Adrenal gland (tissue), 12 donors: Measurements from ENCODE around the gene SIGLEC7. TPM values are rescaled to one million over a fixed set of nuclear protein-coding genes. Genes with fewer than 3 reads are reported as not detected.

Source experiments
- DNase-seq, 7 donors: peaks; one replicate each; pipeline ENCODE4 v3.0.0-alpha.2; 2019 to 2020
- H3K27ac ChIP-seq, 5 donors: fragments of 200-600 bp; sonication (generic) in 4 of 5; 1 replicate in 3 of 5; 2 replicates in 2 of 5; pipeline versions ENCODE4 v1.5.1 to v1.8.0; 2016 to 2020; ENCODE audit warnings: mild to moderate bottlenecking in 1 of 5
- H3K27me3 ChIP-seq: fragments of 200-600 bp; 2 replicates; pipeline ENCODE4 v1.8.0; 2021
- H3K36me3 ChIP-seq, 2 donors: fragments of 200-600 bp; replicated peaks in 1 of 2; 1 replicate in 1 of 2; 2 replicates in 1 of 2; pipeline versions ENCODE4 v1.5.1 to v1.8.0; 2018 to 2022
- H3K4me1 ChIP-seq, 2 donors: fragments of 200-600 bp; replicated peaks in 1 of 2; 1 replicate in 1 of 2; 2 replicates in 1 of 2; pipeline versions ENCODE4 v1.5.1 to v1.8.0; 2018 to 2021
- H3K4me3 ChIP-seq, 4 donors: fragments of 200-600 bp; sonication (generic) in 3 of 4; one replicate each; pipeline ENCODE4 v1.5.1; 2016 to 2018
- H3K9me3 ChIP-seq, 3 donors: fragments of 200-600 bp; sonication (generic) in 1 of 3; replicated peaks in 1 of 3; 1 replicate in 2 of 3; 2 replicates in 1 of 3; pipeline versions ENCODE4 v1.5.1 to v1.8.0; 2016 to 2021
- CTCF ChIP-seq, 6 experiments: fragments of 450-650 bp in 4 of 6; fragments of 200-600 bp in 2 of 6; sonication (generic) in 1 of 6; IDR thresholded peaks; 1 replicate in 5 of 6; 2 replicates in 1 of 6; pipeline versions ENCODE4 v1.5.1 to v1.8.0; 2016 to 2021; ENCODE audit warnings: antibody characterized with exemption in 6 of 6, mild to moderate bottlenecking in 2 of 6, moderate library complexity in 1 of 6
- POLR2A ChIP-seq, 2 donors: fragments of 450-650 bp; IDR thresholded peaks; one replicate each; pipeline ENCODE4 v1.6.1; 2017; ENCODE audit warnings: antibody characterized with exemption in 2 of 2, mild to moderate bottlenecking in 2 of 2, moderate library complexity in 1 of 2
- WGBS, 4 donors: extraction: QIAGEN DNeasy Blood & Tissue Kit in 2 of 4; methylation state at CpG; one replicate each; pipeline versions ENCODE4 v1.1.5 to v1.1.7; 2013 to 2017; 5-methylcytosine and 5-hydroxymethylcytosine counted together
- intact Hi-C, 2 donors: fragments of 100-400 bp; cut with DNase I; formaldehyde crosslinking; loops; one replicate each; pipeline versions ENCODE4 v1.14.1 to v1.15.0; 2022 to 2023
- polyA plus RNA-seq, 3 donors: library from polyadenylated mRNA; stranded (reverse); fragments of 200-250 nt in 2 of 3; fragments of 350-450 nt in 1 of 3; fragmentation: Illumina TruSeq in 1 of 3; extraction: RNeasy Lipid Tissue Mini Kit (QIAGEN cat#74804) in 1 of 3; gene quantifications; one replicate each; pipeline ENCODE4 v1.2.3, GENCODE V29; 2013 to 2014
- total RNA-seq, 9 donors: library from RNA; depleted of rRNA in 4 of 9; stranded (reverse); fragments of >200 nt in 4 of 9; fragments of 120-200 nt in 1 of 9; fragmentation: NEBNext Ultra II Directional in 1 of 9; extraction: Animal tissue kit (Norgen Biotek cat#: 25700) in 1 of 9; gene quantifications; one replicate each; pipeline versions ENCODE4 v1.1.0 to v1.2.4, GENCODE V29; 2013 to 2023
- donor health status: healthy with polysubstance abuse.
- donor health status: Bipolar disorder and iron deficiency.
- donor health status: DM: yes; HTN: yes; CAD: no.
- donor health status: DM: no; HTN: no; CAD: no.
- donor health status: DM: no; HTN: no; CAD: no.
- donor health status: DM: yes; HTN: yes; CAD: no.

The SIGLEC7 gene
- total and polyA plus RNA-seq, 12 donors = 1.00 to 13.1 (median 7.4) TPM

GRCh38 chr19:51094696-51095279 is 47.3 kb upstream of the SIGLEC7 start:
- DNase-seq = no peak
- 20 to 29% (median 25%) methylated on average over 13 to 15 of the region's 15 CpGs for WGBS, 4 donors

DNA sequence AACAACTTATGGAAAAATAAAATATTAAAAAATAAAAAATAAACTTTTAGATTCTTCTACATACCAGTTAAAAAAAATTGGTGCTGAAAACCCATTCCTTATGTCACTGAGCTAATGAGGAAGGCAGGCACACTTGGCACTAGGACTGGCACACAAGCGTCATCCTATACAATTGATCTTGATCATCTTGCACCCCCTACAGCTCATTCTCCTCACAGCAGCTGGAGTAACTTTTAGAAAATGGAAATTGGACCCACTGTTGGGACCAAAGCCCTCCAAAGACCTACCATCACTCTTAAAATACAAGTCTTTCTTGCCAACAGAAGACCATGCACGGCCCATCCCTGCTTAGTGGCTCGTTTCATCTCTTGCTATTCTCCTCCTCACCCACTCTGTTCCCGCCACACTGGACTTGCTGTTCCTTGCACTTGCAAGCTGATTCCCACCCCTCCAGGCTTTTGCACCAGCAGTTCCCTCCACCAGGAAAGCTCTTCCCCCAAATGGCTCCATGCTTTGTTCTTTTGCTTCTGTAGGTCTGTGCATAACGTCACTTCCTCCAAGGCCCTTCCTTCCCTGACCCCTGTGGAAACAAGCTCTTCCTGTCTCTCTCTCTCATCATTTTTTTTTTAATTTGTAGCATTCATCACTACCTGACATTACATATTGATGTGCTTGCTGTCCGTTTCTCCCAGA is 45.5 kb upstream of the SIGLEC7 start:
- Histone ChIP-seq H3K27ac (no peak overlapping the region), H3K36me3 (no peaks in the 10 kb centered on the region), H3K4me1 (peaks cover 0 to 4% of the 10 kb centered on the region in 2 donors), H3K9me3 (no peaks in the 10 kb centered on the region), H3K4me3 (no peak overlapping the region), H3K27me3 (no peaks in the 10 kb centered on the region)
- no peak for DNase-seq
- intact Hi-C loops = loop anchor here (2.0 to 10.0 kb wide), 4 partner anchors 78 to 172 kb away; partner anchors contain the start of gene KLK10 (in 2 of the 2)
- WGBS, 4 donors = 73 to 84% (median 77%) methylated on average over 6 of the region's 6 CpGs
- TF ChIP-seq POLR2A (IDR thresholded peaks at IDR 0.05) (no peak), CTCF (IDR thresholded peaks at IDR 0.05) (no peak)

More at GRCh38 chr19:51094696-51095279, 47.3 kb upstream of the SIGLEC7 start:
- H3K9me3 ChIP-seq = no peaks in the 10 kb centered on the region
- H3K4me1 ChIP-seq = no peaks in the 10 kb centered on the region
- H3K36me3 ChIP-seq = no peaks in the 10 kb centered on the region
- peak; percentile 21 to 65 (median 56) for TF ChIP-seq CTCF (IDR thresholded peaks at IDR 0.05)
- TF ChIP-seq POLR2A (IDR thresholded peaks at IDR 0.05) = no peak
- no peak overlapping the region for H3K27ac ChIP-seq
- H3K27me3 ChIP-seq = no peaks in the 10 kb centered on the region
- no peak overlapping the region for H3K4me3 ChIP-seq
- intact Hi-C loops = loop anchor here (10.0 kb wide), 3 partner anchors 80 to 170 kb away; partner anchors contain the start of gene KLK10 (in 1 of the 2)

GRCh38 chr19:51097166-51097738 is 44.8 kb upstream of the SIGLEC7 start:
- H3K4me1 ChIP-seq = peaks cover 0 to 10% of the 10 kb centered on the region in 2 donors
- no peaks in the 10 kb centered on the region for H3K27me3 ChIP-seq
- intact Hi-C loops = loop anchor here (2.0 to 10.0 kb wide), 4 partner anchors 78 to 172 kb away; partner anchors contain the start of gene KLK10 (in 2 of the 2)
- 6 to 15% (median 11%) methylated on average over 7 to 8 of the region's 8 CpGs for WGBS, 4 donors
- no peak overlapping the region for H3K27ac ChIP-seq
- H3K9me3 ChIP-seq = no peaks in the 10 kb centered on the region
- H3K36me3 ChIP-seq = peaks cover 0 to 3% of the 10 kb centered on the region in 2 donors
- no peak overlapping the region for H3K4me3 ChIP-seq
- peak; percentile 56 to 78 (median 66) for DNase-seq
- TF ChIP-seq CTCF (IDR thresholded peaks at IDR 0.05) (peak; percentile 41 to 65 (median 54)), POLR2A (IDR thresholded peaks at IDR 0.05) (no peak)

DNA sequence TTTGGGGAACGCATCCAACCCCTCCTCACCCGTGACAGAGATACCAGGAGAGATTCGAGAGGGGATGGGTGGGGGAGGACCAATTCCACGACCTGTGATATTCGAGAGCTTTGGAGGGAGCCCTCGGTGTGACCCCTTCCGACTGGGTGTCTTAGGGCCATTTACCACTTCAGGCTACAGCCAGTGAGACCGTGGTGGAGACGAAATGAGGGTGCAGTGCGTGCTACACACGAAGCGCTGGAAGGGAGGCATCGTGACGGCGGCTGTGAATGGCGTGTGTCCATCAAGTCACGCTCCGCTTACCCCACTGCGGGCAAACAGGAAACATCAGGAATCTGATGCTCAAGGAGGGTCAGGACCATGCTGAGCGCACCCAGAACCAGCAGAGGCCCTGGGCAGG is 44.3 kb upstream of the SIGLEC7 start:
- Histone ChIP-seq H3K4me3 (no peak overlapping the region), H3K9me3 (no peaks in the 10 kb centered on the region), H3K27me3 (no peaks in the 10 kb centered on the region), H3K27ac (no peak overlapping the region), H3K36me3 (peaks cover 0 to 8% of the 10 kb centered on the region in 2 donors), H3K4me1 (peaks cover 0 to 11% of the 10 kb centered on the region in 2 donors)
- WGBS, 4 donors = 80 to 88% (median 82%) methylated on average over 18 to 20 of the region's 20 CpGs
- no peak for DNase-seq
- TF ChIP-seq POLR2A (IDR thresholded peaks at IDR 0.05) = no peak
- no peak for TF ChIP-seq CTCF (IDR thresholded peaks at IDR 0.05)
- intact Hi-C loops = loop anchor here (2.0 to 10.0 kb wide), 4 partner anchors 79 to 173 kb away; partner anchors contain the start of gene KLK10 (in 2 of the 2)
